ENCODE data around the gene DGKK. TPM values are rescaled to one million over a fixed set of nuclear protein-coding genes. Genes with fewer than 3 reads are reported as not detected.

The DGKK gene
- total RNA-seq, 4 donors from 2014 or later: not detected

GRCh38 chrX:50447535-50447934, 23.1 kb downstream of the DGKK start:
- Histone ChIP-seq H3K36me3 (no peaks in the 10 kb centered on the region), H3K27ac (no peak overlapping the region), H3K9me3 (no peaks in the 10 kb centered on the region), H3K4me3 (no peak overlapping the region), H3K27me3 (no peaks in the 10 kb centered on the region), H3K4me1 (no peaks in the 10 kb centered on the region)
- TF ChIP-seq POLR2A (IDR thresholded peaks at IDR 0.05) (no peak), POLR2AphosphoS5 (IDR thresholded peaks at IDR 0.05) (no peak), EP300 (IDR thresholded peaks at IDR 0.05) (no peak)
- TF ChIP-seq, protein P1, sequence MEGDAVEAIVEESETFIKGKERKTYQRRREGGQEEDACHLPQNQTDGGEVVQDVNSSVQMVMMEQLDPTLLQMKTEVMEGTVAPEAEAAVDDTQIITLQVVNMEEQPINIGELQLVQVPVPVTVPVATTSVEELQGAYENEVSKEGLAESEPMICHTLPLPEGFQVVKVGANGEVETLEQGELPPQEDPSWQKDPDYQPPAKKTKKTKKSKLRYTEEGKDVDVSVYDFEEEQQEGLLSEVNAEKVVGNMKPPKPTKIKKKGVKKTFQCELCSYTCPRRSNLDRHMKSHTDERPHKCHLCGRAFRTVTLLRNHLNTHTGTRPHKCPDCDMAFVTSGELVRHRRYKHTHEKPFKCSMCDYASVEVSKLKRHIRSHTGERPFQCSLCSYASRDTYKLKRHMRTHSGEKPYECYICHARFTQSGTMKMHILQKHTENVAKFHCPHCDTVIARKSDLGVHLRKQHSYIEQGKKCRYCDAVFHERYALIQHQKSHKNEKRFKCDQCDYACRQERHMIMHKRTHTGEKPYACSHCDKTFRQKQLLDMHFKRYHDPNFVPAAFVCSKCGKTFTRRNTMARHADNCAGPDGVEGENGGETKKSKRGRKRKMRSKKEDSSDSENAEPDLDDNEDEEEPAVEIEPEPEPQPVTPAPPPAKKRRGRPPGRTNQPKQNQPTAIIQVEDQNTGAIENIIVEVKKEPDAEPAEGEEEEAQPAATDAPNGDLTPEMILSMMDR (IDR thresholded peaks at IDR 0.05): no peak
- no peak for DNase-seq (ENCODE audit: low spot score in 2 of 2)
- WGBS: 87% methylated on average over 3 of the region's 3 CpGs

DNA sequence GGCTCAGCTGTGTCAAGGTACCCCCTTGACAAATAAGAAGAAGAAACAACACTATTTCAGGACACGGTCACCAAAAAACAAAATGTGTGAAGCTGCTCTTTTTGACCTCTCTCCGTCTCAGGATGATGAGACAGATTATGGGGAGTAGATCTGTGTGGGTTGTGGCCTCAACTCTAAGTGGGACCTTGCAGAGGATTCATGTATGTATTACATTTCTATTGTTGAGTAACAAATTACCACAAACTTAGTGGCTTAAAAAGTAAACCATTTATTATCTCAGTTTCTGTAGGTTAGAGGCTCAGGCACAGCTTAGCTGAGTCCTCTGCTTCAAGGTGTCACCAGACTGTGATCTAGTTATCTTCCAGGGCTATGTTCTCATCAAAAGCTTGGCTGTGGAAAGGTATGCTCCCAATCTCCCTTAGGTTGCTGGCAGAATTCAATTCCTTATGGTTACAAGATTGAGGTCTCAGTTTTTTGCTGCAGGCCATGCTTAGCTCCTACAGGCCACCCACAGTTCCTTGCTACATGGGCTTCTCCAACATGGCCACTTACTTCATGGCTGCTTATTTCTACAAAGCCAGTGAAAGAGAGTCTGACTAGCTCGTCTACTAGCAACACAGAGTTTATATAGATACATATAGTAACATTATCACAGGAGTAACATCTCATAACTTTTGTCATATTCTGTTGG, 28.1 kb downstream of the DGKK start:
- no peaks in the 10 kb centered on the region for H3K27me3 ChIP-seq
- no peak overlapping the region for H3K4me3 ChIP-seq
- 58% methylated on average over 3 of the region's 3 CpGs for WGBS
- no peaks in the 10 kb centered on the region for H3K4me1 ChIP-seq
- H3K9me3 ChIP-seq: no peaks in the 10 kb centered on the region
- no peak for DNase-seq (ENCODE audit: low spot score in 2 of 2)
- no peak for TF ChIP-seq POLR2A (IDR thresholded peaks at IDR 0.05)
- no peak for TF ChIP-seq EP300 (IDR thresholded peaks at IDR 0.05)
- TF ChIP-seq, protein P1 (IDR thresholded peaks at IDR 0.05): no peak
- TF ChIP-seq POLR2AphosphoS5 (IDR thresholded peaks at IDR 0.05): no peak
- H3K27ac ChIP-seq: no peak overlapping the region
- H3K36me3 ChIP-seq: no peaks in the 10 kb centered on the region

DNA sequence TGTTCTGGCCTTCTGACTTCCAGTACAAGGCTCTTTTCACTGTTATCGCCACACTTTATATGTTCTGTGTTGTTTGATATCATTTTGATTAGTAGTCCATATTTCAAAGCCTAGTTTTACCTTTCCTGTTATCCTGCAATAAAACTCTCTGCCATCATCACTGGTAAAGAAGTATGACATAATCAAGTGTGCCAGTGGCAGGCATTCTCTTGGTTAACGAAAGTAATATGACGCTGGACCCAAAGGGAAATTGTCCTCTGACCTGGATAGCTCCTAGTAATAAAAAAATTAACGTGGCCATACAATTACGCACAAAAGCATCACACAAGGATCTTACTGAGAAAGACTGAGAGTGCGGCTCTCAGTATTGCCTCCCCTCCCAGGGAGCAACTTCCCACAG, 33.8 kb downstream of the DGKK start:
- 74% methylated on average over 6 of the region's 6 CpGs for WGBS
- Histone ChIP-seq H3K4me1 (no peaks in the 10 kb centered on the region), H3K4me3 (no peak overlapping the region), H3K27ac (no peak overlapping the region), H3K9me3 (no peaks in the 10 kb centered on the region), H3K36me3 (no peaks in the 10 kb centered on the region), H3K27me3 (no peaks in the 10 kb centered on the region)
- no peak for DNase-seq (ENCODE audit: low spot score in 2 of 2)
- TF ChIP-seq POLR2AphosphoS5 (IDR thresholded peaks at IDR 0.05) (no peak), EP300 (IDR thresholded peaks at IDR 0.05) (no peak), POLR2A (IDR thresholded peaks at IDR 0.05) (no peak)
- TF ChIP-seq, protein P1 (IDR thresholded peaks at IDR 0.05): no peak

- Histone ChIP-seq H3K4me1 (no peaks in the 10 kb centered on the region), H3K4me3 (no peak overlapping the region), H3K36me3 (no peaks in the 10 kb centered on the region), H3K27me3 (no peaks in the 10 kb centered on the region), H3K27ac (no peak overlapping the region), H3K9me3 (no peaks in the 10 kb centered on the region)
- TF ChIP-seq POLR2AphosphoS5 (IDR thresholded peaks at IDR 0.05) (no peak), POLR2A (IDR thresholded peaks at IDR 0.05) (no peak), EP300 (IDR thresholded peaks at IDR 0.05) (no peak)
- TF ChIP-seq, protein P1 (IDR thresholded peaks at IDR 0.05): no peak
- DNase-seq (ENCODE audit: low spot score in 2 of 2): no peak
- 74% methylated on average over 3 of the region's 3 CpGs for WGBS
These were observed 37.8 kb downstream of the DGKK start for GRCh38 chrX:50432829-50433289.

- Histone ChIP-seq H3K4me1 (no peaks in the 10 kb centered on the region), H3K9me3 (no peaks in the 10 kb centered on the region), H3K4me3 (no peak overlapping the region), H3K27ac (no peak overlapping the region), H3K36me3 (no peaks in the 10 kb centered on the region), H3K27me3 (no peaks in the 10 kb centered on the region)
- no peak for DNase-seq (ENCODE audit: low spot score in 2 of 2)
- TF ChIP-seq POLR2A (IDR thresholded peaks at IDR 0.05) (no peak), POLR2AphosphoS5 (IDR thresholded peaks at IDR 0.05) (no peak), EP300 (IDR thresholded peaks at IDR 0.05) (no peak)
- TF ChIP-seq, protein P1 (IDR thresholded peaks at IDR 0.05): no peak
- 74% methylated on average over 3 of the region's 3 CpGs for WGBS
These were observed 39.0 kb downstream of the DGKK start for GRCh38 chrX:50431623-50432022.
